Mucosa of descending colon (tissue), 3 donors: ENCODE data around the gene VPS35. TPM values are rescaled to one million over a fixed set of nuclear protein-coding genes. Genes with fewer than 3 reads are reported as not detected.

Source experiments
- ATAC-seq: fragments of 200-7000 bp; cut with Tn5 transposase; one replicate; pipeline ENCODE4 v1.9.1; 2020; ENCODE audit warnings: mild to moderate bottlenecking, moderate library complexity
- DNase-seq, 3 donors: peaks; one replicate each; pipeline ENCODE4 v3.0.0-alpha.2; 2020
- H3K36me3 ChIP-seq: fragments of 200-600 bp; one replicate; pipeline ENCODE4 v1.8.0; 2021; ENCODE audit warnings: low read depth, mild to moderate bottlenecking
- H3K4me1 ChIP-seq: fragments of 200-600 bp; one replicate; pipeline ENCODE4 v1.8.0; 2021; ENCODE audit warnings: low read depth, mild to moderate bottlenecking
- H3K4me3 ChIP-seq: fragments of 200-600 bp; one replicate; pipeline ENCODE4 v1.8.0; 2021; ENCODE audit warnings: mild to moderate bottlenecking
- H3K9me3 ChIP-seq: fragments of 200-600 bp; one replicate; pipeline ENCODE4 v1.8.0; 2021; ENCODE audit warnings: mild to moderate bottlenecking
- intact Hi-C, 2 donors: fragments of 100-400 bp; cut with DNase I in 1 of 2; cut with micrococcal nuclease in 1 of 2; formaldehyde crosslinking; loops; one replicate each; pipeline versions ENCODE4 v1.11.0 to v1.11.1; 2022; cut with DNase I, micrococcal nuclease
- total RNA-seq, 3 donors: library from RNA; stranded (reverse); fragmentation: NEBNext Ultra II Directional in 2 of 3; extraction: Animal tissue kit (Norgen Biotek cat#: 25700) in 2 of 3; gene quantifications; one replicate each; pipeline versions ENCODE4 v1.2.1 to v1.2.4, GENCODE V29; 2021 to 2023
- TF ChIP-seq, protein P1 (sequence below): fragments of 200-600 bp; IDR thresholded peaks from one replicate; pipeline ENCODE4 v1.8.0; 2022; ENCODE audit warnings: antibody characterized with exemption, mild to moderate bottlenecking
- donor health status: DM: no; HTN: no; CAD: no; lungs with moderate emphysema.
- donor health status: DM: no; HTN: no; CAD: no.
- donor health status: DM: no; HTN: yes; CAD: no.

VPS35 gene
- total RNA-seq, 3 donors from 2014 or later = 78.4 to 97.1 (median 84.8) TPM

DNA sequence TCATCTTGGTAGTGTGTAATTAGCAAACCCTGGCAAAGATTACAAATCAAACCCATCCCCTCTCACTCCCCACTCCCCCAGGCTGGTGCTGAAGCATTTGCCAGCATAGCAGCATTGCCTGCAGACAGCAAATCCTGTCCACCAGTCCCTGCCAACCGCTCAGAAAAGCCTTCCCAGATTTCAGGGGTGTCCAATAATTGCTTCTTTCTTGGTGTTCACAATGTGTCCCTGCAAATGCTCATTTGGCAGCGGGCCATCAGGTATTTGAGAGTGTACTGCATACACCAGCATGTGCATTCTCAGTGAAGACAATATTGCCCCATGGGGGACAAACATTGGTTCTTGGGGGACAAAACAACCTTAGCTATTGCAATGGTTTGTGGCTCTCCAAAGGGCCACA, 28.7 kb upstream of the VPS35 start:
- Histone ChIP-seq H3K4me3 (no peak overlapping the region), H3K36me3 (no peaks in the 10 kb centered on the region), H3K4me1 (no peaks in the 10 kb centered on the region), H3K9me3 (no peaks in the 10 kb centered on the region)
- DNase-seq (no peak), ATAC-seq (no peak)
- TF ChIP-seq, protein P1, sequence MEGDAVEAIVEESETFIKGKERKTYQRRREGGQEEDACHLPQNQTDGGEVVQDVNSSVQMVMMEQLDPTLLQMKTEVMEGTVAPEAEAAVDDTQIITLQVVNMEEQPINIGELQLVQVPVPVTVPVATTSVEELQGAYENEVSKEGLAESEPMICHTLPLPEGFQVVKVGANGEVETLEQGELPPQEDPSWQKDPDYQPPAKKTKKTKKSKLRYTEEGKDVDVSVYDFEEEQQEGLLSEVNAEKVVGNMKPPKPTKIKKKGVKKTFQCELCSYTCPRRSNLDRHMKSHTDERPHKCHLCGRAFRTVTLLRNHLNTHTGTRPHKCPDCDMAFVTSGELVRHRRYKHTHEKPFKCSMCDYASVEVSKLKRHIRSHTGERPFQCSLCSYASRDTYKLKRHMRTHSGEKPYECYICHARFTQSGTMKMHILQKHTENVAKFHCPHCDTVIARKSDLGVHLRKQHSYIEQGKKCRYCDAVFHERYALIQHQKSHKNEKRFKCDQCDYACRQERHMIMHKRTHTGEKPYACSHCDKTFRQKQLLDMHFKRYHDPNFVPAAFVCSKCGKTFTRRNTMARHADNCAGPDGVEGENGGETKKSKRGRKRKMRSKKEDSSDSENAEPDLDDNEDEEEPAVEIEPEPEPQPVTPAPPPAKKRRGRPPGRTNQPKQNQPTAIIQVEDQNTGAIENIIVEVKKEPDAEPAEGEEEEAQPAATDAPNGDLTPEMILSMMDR = no peak
- intact Hi-C loops = no loop called here

DNA sequence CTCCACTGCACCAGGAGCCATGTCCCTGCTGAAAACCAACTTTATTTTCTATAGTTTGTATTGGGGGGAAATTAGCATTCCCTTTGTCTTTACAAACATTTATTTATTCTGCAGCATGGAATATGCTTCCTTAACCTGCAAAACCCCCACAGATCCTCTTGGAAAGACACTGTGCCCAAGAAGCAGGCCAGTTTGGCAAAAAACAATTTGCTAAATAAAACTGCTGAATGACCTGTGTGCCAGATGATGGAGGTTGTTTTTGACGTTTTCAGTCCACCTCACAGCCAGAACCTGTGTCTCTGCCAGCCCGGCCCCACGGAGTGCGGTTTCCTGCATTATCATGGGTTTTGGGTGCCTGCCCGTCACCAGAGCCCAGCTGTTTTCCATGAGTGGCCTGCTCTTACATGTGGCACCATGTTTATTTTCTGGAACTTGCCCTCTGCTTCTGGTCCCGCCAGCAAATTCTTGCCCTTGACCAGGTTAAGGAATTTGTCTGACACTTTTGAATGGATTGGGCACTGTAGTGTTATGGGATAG, 26.9 kb upstream of the VPS35 start:
- Histone ChIP-seq H3K9me3 (no peaks in the 10 kb centered on the region), H3K4me3 (no peak overlapping the region), H3K4me1 (no peaks in the 10 kb centered on the region), H3K36me3 (no peaks in the 10 kb centered on the region)
- intact Hi-C loops = no loop called here
- ATAC-seq (no peak), DNase-seq (no peak)
- TF ChIP-seq, protein P1 = no peak

DNA sequence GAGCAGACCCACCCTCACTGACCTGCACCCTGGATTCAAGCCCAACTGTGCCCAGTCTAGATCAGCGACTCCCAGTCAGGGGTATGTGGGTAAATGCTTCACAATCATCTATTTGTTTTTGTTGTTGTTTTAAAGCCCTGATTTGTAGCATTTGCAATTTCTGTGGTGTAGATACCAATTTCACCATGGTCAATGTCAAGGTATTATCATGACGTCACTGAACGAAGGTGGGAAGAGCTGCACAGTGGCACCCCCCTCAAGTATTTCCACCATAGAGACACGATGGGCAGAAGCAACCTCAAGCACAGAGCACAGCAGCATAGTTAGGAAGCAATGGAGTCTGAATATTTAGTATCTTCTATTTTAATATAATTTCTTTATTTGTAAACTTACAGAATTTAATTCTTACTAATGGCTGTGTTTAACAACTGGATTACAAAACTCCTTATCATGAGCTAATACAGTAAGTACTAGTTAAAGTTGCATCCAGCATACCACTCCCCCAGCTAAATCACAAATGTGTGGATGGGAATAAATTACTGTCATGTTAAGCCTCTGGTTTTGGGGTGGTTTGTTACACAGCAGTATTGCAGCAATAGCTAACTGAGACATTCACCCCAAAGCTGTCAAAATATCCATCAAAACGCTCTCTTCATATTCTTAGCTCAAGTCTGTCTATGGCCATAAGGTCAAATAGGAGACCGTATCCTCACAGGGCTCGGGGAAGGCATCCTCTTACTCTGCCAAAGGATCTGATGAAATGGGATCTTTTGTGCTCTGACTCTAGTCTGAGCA, 26.0 kb upstream of the VPS35 start:
- TF ChIP-seq, protein P1 = no peak
- no peaks in the 10 kb centered on the region for H3K4me1 ChIP-seq
- H3K9me3 ChIP-seq = no peaks in the 10 kb centered on the region
- intact Hi-C loops = no loop called here
- no peak for DNase-seq
- no peaks in the 10 kb centered on the region for H3K36me3 ChIP-seq
- no peak for ATAC-seq
- no peak overlapping the region for H3K4me3 ChIP-seq

- DNase-seq = no peak
- H3K4me1 ChIP-seq = no peaks in the 10 kb centered on the region
- H3K36me3 ChIP-seq = no peaks in the 10 kb centered on the region
- H3K4me3 ChIP-seq = no peak overlapping the region
- intact Hi-C loops = no loop called here
- TF ChIP-seq, protein P1 = no peak
- H3K9me3 ChIP-seq = no peaks in the 10 kb centered on the region
- no peak for ATAC-seq
Observed at GRCh38 chr16:46713634-46714033, 24.7 kb upstream of the VPS35 start.

DNA sequence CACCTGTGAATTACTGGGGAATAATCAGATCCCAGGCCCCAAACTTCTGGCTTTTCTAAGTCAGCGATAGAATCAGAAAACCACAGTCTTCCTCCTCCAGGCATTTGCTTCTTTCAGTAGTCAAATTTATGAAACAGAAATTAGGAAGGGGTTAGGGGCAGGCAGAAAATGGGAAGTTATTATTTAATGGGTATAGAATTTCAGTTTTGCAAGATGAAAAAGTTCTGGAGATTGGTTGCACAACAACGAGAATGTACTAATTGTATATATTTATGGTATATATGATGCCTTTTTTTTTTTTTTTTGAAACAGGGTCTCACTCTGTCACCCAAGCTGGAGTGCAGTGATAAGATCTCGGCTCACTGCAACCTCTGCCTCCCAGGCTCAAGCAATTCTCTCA, 23.9 kb upstream of the VPS35 start:
- DNase-seq = no peak
- Histone ChIP-seq H3K4me3 (no peak overlapping the region), H3K36me3 (no peaks in the 10 kb centered on the region), H3K4me1 (no peaks in the 10 kb centered on the region), H3K9me3 (no peaks in the 10 kb centered on the region)
- TF ChIP-seq, protein P1 = no peak
- no peak for ATAC-seq
- intact Hi-C loops = no loop called here
